SK-N-SH (cell line): Measurements from ENCODE around the gene OPA1. TPM values are rescaled to one million over a fixed set of nuclear protein-coding genes. Genes with fewer than 3 reads are reported as not detected.

Source experiments
- CTCF ChIA-PET: fragments of 300-600, 350-600 bp; formaldehyde crosslinking; extraction: SDS; loops from one replicate; lab custom pipeline; 2021; lab: Yijun Ruan, JAX
- POLR2A ChIA-PET: fragments of 350-600 bp; sonication (Branson Sonifier 250); formaldehyde crosslinking; extraction: SDS; loops from one replicate; lab custom pipeline; 2020; ENCODE audit warnings: antibody characterized with exemption, inconsistent platforms; lab: Yijun Ruan, JAX
- DNase-seq: peaks from one replicate; pipeline ENCODE4 v3.0.0; 2012
- H2AFZ ChIP-seq: fragments of 200-600 bp; sonication (generic); 2 replicates; pipeline ENCODE4 v1.8.1; 2016; ENCODE audit warnings: antibody characterized with exemption, mild to moderate bottlenecking, low read depth
- H3F3A ChIP-seq: fragments of 200-600 bp; sonication (generic); replicated peaks from 2 replicates; pipeline ENCODE3; 2016; ENCODE audit warnings: antibody characterized with exemption, mild to moderate bottlenecking; ENCODE audit not compliant: insufficient read depth
- H3K27ac ChIP-seq, 2 experiments: fragments of 200-500 bp in 1 of 2; fragments of 200-600 bp in 1 of 2; sonication (Bioruptor generic) in 1 of 2; sonication (generic), shearing (Covaris generic) in 1 of 2; 2 replicates each; pipeline versions ENCODE4 v1.5.1 to v1.6.1; 2014 to 2016; ENCODE audit warnings: low read depth in 2 of 2, inconsistent platforms in 1 of 2, low read length in 1 of 2, mild to moderate bottlenecking in 1 of 2, mixed read lengths in 1 of 2
- H3K27me3 ChIP-seq: fragments of 200-600 bp; sonication (generic), shearing (Covaris generic); 2 replicates; pipeline ENCODE4 v1.6.1; 2016; ENCODE audit warnings: mixed run types; ENCODE audit not compliant: insufficient read depth
- H3K36me3 ChIP-seq, 2 experiments: fragments of 200-500 bp in 1 of 2; fragments of 200-600 bp in 1 of 2; sonication (Bioruptor generic) in 1 of 2; sonication (generic) in 1 of 2; replicated peaks in 1 of 2; 2 replicates each; pipeline versions ENCODE3 to v1.5.1; 2014 to 2016; ENCODE audit warnings: low read length in 1 of 2, mild to moderate bottlenecking in 1 of 2; ENCODE audit not compliant: insufficient read depth in 2 of 2, control insufficient read depth in 1 of 2
- H3K4me1 ChIP-seq, 2 experiments: fragments of 200-500 bp in 1 of 2; fragments of 200-600 bp in 1 of 2; sonication (Bioruptor generic) in 1 of 2; sonication (generic), shearing (Covaris generic) in 1 of 2; 2 replicates each; pipeline versions ENCODE4 v1.5.1 to v1.6.1; 2014 to 2016; ENCODE audit warnings: low read depth in 1 of 2, low read length in 1 of 2, mixed run types in 1 of 2; ENCODE audit not compliant: insufficient read depth in 2 of 2, control insufficient read depth in 1 of 2
- H3K4me2 ChIP-seq: fragments of 200-600 bp; sonication (generic), shearing (Covaris generic); 2 replicates; pipeline ENCODE4 v1.6.1; 2017; ENCODE audit warnings: mixed run types
- H3K4me3 ChIP-seq, 2 experiments: fragments of 200-500 bp in 1 of 2; fragments of 200-600 bp in 1 of 2; sonication (Bioruptor generic) in 1 of 2; sonication (generic), shearing (Covaris generic) in 1 of 2; 2 replicates each; pipeline versions ENCODE4 v1.5.1 to v1.8.1; 2014 to 2016; ENCODE audit warnings: low read depth in 2 of 2, inconsistent platforms in 1 of 2, low read length in 1 of 2, mild to moderate bottlenecking in 1 of 2, mixed read lengths in 1 of 2, moderate library complexity in 1 of 2
- H3K79me2 ChIP-seq: fragments of 200-600 bp; sonication (generic); 2 replicates; pipeline ENCODE4 v1.8.1; 2017; ENCODE audit warnings: mild to moderate bottlenecking; ENCODE audit not compliant: insufficient read depth
- H3K9ac ChIP-seq: fragments of 200-600 bp; sonication (generic); 2 replicates; pipeline ENCODE4 v1.6.1; 2017; ENCODE audit warnings: mixed run types
- H3K9me2 ChIP-seq: fragments of 200-600 bp; sonication (generic); 2 replicates; pipeline ENCODE4 v1.6.1; 2017; ENCODE audit warnings: mixed run types
- H3K9me3 ChIP-seq: fragments of 200-600 bp; sonication (generic); 2 replicates; pipeline ENCODE4 v1.6.1; 2017; ENCODE audit warnings: mixed run types, mild to moderate bottlenecking, moderate library complexity
- H4K20me1 ChIP-seq: fragments of 200-600 bp; sonication (generic); 2 replicates; pipeline ENCODE4 v1.6.1; 2017; ENCODE audit warnings: mild to moderate bottlenecking, mixed run types; ENCODE audit not compliant: insufficient read depth
- CHD2 ChIP-seq: fragments of 150-350 bp; IDR thresholded peaks from 2 replicates; pipeline ENCODE4 v1.6.1; 2018; ENCODE audit warnings: low read length; ENCODE audit not compliant: partially characterized antibody
- ELF1 ChIP-seq: IDR thresholded peaks from 2 replicates; pipeline ENCODE4 v1.4.0; 2012
- GATA2 ChIP-seq: sonication (generic); formaldehyde crosslinking; IDR thresholded peaks from 2 replicates; pipeline ENCODE4 v1.5.0; 2020; ENCODE audit warnings: mild to moderate bottlenecking, missing genetic modification reagents
- MEF2A ChIP-seq: IDR thresholded peaks from 2 replicates; pipeline ENCODE4 v1.4.0; 2012; ENCODE audit warnings: low read depth, borderline replicate concordance
- RAD21 ChIP-seq: IDR thresholded peaks from 2 replicates; pipeline ENCODE4 v1.6.1; 2012; ENCODE audit warnings: mild to moderate bottlenecking, low read length
- RFX5 ChIP-seq: IDR thresholded peaks from 2 replicates; pipeline ENCODE4 v1.6.1; 2012; ENCODE audit warnings: mild to moderate bottlenecking, improper control_type of control experiment, low read length
- SIN3A ChIP-seq: IDR thresholded peaks from 2 replicates; pipeline ENCODE4 v1.6.1; 2012; ENCODE audit warnings: low read depth, mild to moderate bottlenecking, low read length, moderate library complexity, borderline replicate concordance
- TAF1 ChIP-seq: IDR thresholded peaks from 2 replicates; pipeline ENCODE4 v1.6.1; 2012; ENCODE audit warnings: low read depth, mild to moderate bottlenecking, low read length, moderate library complexity, borderline replicate concordance
- YY1 ChIP-seq: IDR thresholded peaks from 2 replicates; pipeline ENCODE4 v1.4.0; 2012; ENCODE audit warnings: low read depth, mild to moderate bottlenecking
- WGBS: methylation state at CpG from one replicate; pipeline ENCODE4 v1.1.6; 2017; ENCODE audit warnings: low lambda C conversion rate; 5-methylcytosine and 5-hydroxymethylcytosine counted together
- polyA plus RNA-seq, 3 experiments: library from polyadenylated mRNA; depleted of rRNA; stranded (reverse); fragments of >200 nt; gene quantifications; 2 replicates each; pipeline ENCODE4 v1.2.3, GENCODE V29; 2012
- TF ChIP-seq, protein P1 (sequence below): fragments of 150-350 bp; IDR thresholded peaks from 2 replicates; pipeline ENCODE4 v1.6.1; 2017; ENCODE audit warnings: antibody characterized with exemption, low read length, low read depth, borderline replicate concordance
- TF ChIP-seq, protein P2 (sequence below): IDR thresholded peaks from 2 replicates; pipeline ENCODE4 v1.4.0; 2012; ENCODE audit warnings: low read depth, borderline replicate concordance
- TF ChIP-seq, protein P3 (sequence below): IDR thresholded peaks from 2 replicates; pipeline ENCODE4; 2012
- TF ChIP-seq, protein P4 (sequence below): IDR thresholded peaks from 2 replicates; pipeline ENCODE4 v1.6.1; 2012; ENCODE audit warnings: mild to moderate bottlenecking, low read depth, low read length, moderate library complexity

The OPA1 gene
- polyA plus RNA-seq, 1 of the 3 experiments (the other 2 are of a cell fraction) = 11.4 TPM

DNA sequence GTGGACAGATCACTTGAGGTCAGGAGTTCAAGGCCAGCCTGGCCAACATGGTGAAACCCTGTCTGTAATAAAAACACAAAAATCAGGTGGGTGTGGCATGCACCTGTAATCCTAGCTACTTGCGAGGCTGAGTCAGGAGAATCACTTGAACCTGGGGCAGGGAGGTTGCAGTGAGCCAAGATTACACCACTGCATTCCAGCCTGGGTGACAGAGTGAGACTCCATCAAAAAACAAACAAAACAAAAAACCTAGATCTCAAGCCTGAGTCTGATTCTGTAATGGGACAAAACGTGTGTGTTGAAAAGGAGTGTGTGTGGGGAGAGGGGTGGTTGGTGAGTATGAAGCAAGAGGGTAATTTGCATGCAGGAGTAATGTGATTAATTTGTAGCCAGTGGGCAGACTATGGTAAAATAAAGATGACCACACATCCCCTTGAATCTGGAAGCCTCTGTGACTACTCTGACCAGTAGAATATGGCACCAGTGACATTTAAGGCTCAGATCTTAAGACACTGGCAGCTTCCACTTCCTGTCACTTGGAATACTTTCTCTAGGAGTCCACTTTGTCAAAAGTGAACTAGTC, 18.4 kb upstream of the OPA1 start (continued):
- no peak for TF ChIP-seq GATA2 (CRISPR knock-in tag)
- no peak for TF ChIP-seq YY1
- TF ChIP-seq, protein P1, sequence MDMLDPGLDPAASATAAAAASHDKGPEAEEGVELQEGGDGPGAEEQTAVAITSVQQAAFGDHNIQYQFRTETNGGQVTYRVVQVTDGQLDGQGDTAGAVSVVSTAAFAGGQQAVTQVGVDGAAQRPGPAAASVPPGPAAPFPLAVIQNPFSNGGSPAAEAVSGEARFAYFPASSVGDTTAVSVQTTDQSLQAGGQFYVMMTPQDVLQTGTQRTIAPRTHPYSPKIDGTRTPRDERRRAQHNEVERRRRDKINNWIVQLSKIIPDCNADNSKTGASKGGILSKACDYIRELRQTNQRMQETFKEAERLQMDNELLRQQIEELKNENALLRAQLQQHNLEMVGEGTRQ = no peak
- TF ChIP-seq, protein P2, sequence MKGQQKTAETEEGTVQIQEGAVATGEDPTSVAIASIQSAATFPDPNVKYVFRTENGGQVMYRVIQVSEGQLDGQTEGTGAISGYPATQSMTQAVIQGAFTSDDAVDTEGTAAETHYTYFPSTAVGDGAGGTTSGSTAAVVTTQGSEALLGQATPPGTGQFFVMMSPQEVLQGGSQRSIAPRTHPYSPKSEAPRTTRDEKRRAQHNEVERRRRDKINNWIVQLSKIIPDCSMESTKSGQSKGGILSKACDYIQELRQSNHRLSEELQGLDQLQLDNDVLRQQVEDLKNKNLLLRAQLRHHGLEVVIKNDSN = no peak
- TF ChIP-seq MEF2A = no peak
- TF ChIP-seq, protein P3, sequence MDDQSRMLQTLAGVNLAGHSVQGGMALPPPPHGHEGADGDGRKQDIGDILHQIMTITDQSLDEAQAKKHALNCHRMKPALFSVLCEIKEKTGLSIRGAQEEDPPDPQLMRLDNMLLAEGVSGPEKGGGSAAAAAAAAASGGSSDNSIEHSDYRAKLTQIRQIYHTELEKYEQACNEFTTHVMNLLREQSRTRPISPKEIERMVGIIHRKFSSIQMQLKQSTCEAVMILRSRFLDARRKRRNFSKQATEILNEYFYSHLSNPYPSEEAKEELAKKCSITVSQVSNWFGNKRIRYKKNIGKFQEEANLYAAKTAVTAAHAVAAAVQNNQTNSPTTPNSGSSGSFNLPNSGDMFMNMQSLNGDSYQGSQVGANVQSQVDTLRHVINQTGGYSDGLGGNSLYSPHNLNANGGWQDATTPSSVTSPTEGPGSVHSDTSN = no peak
- TF ChIP-seq CHD2 = no peak

DNA sequence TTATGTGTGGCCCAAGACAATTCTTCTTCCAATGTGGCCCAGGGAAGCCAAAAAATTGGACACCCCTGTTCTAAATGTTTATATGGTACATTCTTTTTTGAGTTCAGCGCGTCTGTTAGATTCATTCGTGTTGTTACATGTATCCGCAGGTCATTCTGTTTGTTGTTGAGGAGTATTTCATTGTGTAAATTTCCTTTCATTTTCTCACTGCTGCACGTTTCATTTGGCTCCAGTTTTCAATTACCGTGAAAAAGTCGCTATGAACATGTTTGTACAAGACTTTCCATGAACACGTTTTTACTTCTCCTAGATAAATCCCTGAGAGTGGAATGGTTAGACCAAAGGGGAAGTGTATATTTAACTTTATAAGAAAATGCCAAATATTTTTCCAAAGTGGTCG, 7.5 kb upstream of the OPA1 start:
- no peak overlapping the region for H3K9ac ChIP-seq
- H3K4me3 ChIP-seq = no peak overlapping the region
- H3F3A ChIP-seq = peaks cover under 1% of the 10 kb centered on the region
- H3K9me3 ChIP-seq = no peaks in the 10 kb centered on the region
- DNase-seq = no peak
- H3K27me3 ChIP-seq = no peaks in the 10 kb centered on the region
- TF ChIP-seq, protein P4, sequence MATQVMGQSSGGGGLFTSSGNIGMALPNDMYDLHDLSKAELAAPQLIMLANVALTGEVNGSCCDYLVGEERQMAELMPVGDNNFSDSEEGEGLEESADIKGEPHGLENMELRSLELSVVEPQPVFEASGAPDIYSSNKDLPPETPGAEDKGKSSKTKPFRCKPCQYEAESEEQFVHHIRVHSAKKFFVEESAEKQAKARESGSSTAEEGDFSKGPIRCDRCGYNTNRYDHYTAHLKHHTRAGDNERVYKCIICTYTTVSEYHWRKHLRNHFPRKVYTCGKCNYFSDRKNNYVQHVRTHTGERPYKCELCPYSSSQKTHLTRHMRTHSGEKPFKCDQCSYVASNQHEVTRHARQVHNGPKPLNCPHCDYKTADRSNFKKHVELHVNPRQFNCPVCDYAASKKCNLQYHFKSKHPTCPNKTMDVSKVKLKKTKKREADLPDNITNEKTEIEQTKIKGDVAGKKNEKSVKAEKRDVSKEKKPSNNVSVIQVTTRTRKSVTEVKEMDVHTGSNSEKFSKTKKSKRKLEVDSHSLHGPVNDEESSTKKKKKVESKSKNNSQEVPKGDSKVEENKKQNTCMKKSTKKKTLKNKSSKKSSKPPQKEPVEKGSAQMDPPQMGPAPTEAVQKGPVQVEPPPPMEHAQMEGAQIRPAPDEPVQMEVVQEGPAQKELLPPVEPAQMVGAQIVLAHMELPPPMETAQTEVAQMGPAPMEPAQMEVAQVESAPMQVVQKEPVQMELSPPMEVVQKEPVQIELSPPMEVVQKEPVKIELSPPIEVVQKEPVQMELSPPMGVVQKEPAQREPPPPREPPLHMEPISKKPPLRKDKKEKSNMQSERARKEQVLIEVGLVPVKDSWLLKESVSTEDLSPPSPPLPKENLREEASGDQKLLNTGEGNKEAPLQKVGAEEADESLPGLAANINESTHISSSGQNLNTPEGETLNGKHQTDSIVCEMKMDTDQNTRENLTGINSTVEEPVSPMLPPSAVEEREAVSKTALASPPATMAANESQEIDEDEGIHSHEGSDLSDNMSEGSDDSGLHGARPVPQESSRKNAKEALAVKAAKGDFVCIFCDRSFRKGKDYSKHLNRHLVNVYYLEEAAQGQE = no peak
- TF ChIP-seq TAF1 (no peak), RFX5 (no peak), SIN3A (no peak), ELF1 (no peak), RAD21 (no peak)
- no peak overlapping the region for H2AFZ ChIP-seq
- no peak overlapping the region for H3K27ac ChIP-seq
- POLR2A ChIA-PET = no interaction called here
- H4K20me1 ChIP-seq = no peaks in the 10 kb centered on the region
- no peak overlapping the region for H3K4me2 ChIP-seq
- CTCF ChIA-PET = interaction anchor here (1.4 kb wide), 1 partner anchor 773 kb away, joined by 3 read pairs; no protein-coding TSS in a partner anchor
- no peaks in the 10 kb centered on the region for H3K79me2 ChIP-seq
- H3K9me2 ChIP-seq = no peaks in the 10 kb centered on the region
- no peaks in the 10 kb centered on the region for H3K36me3 ChIP-seq
- no peaks in the 10 kb centered on the region for H3K4me1 ChIP-seq
- WGBS = 74% methylated on average over 9 of the region's 9 CpGs
